AG08396 (cell line): ENCODE results near the gene CTBP2.
"Not testable (repeated sequence)": the region's sequence is repeated elsewhere in the genome, so short reads cannot be mapped to it uniquely, and the experiment has no call there.

Source experiments
- DNase-seq: peaks from one replicate; pipeline ENCODE4 v3.0.0; 2012; ENCODE audit warnings: low spot score, mixed read lengths

Gene CTBP2

DNA sequence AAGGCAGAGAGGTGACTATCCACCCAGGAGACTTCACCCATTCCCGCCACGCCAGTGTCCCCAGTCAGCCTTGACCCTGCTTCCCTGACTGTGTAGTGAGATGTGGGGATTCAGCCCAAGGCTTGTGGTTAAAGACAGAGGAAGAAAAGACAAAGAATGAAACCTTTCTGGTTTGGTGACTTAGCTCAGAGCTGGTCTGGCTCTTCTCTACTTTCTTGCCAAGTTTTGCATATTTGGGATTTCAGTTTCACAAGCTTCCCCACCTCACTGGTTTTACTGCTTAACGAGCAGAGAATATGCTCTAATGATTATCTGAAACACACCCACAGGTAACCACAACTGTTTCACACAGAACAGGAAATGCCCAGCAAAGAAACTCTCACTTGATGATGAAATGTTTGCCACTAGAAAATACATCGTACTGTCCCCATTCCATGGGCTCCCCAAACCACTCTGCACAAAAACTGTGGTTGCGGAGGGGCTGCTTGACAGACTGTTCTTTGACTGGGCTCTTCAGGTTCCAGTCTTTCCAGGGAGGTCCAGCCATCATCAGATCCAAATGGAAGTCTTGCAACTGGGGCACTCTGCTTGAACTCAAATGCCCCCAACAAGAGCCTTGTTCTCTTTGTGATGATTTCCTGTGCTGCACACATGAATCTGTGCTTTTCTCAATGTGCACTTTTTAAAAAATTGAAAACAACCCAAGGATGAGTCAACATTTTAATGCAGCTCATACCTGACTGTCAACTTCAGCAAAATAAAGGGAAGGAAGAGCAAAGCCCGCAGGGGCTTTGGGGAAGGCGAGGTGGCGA is 95.5 kb downstream of the CTBP2 start:
- no peak for DNase-seq

DNA sequence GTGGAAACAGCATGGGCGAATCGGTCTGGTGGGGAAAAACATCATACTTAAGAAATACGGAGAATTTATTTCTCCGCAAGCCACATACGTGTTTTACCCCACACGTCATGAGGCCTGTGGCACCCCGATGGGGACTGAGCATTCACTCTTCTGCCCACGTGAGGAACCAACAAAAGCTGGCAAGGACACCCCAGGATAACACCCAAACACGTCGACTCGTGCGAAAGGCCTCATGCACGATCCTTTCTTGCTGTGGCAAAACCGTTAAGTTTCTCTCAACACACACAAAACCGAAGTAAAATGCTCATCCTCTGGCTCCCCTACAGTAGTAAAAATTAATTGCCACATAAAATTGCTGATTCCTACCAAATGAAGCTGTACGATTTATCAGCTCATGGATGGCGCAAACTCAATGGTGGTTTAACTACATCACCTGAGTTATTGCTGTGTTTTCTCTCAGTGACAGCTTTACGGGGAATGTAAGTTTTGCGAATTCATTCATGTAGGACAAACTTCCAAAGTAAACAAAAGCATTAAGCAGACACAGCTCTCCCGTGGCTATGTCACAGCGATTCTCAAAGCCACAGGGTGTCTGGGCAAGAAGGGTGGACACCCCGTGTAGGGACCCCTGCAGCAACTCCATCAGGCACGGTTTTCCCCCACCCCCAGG is 97.0 kb downstream of the CTBP2 start:
- DNase-seq = no peak

DNA sequence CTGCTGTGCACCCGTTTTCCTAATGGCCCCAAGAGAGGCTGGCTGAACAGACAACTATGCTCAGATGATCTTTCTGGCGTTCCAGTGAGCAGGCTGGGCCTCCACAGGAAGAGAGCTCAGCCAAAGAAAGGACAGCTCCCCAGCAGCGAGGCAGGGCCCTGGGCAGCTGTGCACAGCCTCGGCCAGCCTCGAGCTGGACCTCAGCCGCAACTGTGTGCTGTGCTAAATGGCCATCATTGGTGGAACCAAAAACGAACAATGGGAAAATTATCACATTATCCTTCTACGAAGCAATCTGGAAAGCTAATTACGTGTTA is 97.5 kb downstream of the CTBP2 start:
- DNase-seq = no peak

DNA sequence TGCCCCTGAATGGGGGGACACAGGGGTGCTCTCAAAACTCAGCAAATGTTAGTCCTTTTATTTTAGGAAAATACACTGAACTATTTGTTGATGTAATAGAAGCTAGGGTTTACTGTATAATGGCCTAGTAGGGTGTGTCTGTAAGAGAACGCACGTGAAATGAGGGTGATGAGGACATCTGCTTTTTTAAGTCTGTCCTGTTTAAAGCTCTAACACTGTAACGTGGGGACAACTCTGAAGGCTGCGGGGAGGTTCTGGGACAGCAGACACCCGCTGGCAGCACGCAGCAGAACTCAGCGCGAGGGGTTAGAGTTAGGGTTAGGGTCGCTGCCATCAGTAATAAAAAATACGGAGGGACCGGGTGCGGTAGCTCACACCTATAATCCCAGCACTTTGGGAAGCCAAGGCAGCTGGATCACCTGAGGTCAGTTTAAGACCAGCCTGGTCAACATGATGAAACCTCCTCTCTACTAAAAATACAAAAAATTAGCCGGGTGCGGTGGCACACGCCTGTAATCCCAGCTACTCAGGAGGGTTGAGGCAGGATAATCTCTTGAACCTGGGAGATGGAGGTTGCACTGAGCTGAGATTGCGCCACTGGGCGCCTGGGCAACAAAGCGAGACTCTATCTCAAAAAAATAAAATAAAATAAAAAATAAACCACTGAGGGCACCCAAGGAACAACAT is 98.0 kb downstream of the CTBP2 start:
- no peak for DNase-seq

DNA sequence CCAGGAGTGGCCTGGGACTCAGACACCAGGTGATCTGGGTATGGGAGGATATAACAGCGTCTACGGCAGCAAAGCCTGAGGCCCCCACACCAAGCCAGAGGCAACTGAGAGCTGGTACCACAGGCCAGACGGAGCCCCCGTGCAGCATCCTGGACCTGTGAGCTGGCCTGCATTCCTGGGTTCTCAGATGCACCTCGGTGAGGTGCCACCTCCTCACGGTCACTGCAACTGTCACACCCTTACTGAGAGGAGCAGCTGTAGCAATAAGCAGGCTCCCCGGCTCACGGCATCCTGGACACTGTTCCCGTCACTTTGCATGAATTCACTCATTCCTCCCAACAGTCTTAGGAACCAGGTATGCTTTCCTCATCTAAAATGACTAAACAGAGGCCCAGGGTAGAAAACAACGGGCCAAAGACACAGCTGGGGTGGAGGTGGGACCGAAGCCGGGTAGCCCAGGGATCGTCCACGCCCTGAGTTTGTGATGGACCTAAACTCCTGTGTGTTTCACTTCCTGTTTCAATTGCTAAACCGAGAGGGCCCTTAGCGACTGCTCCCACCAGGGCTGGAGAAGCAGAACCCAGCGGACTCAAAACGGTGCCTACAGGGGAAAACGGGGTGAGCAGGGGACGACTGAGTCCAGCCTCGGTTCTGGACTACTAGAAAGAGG is 98.7 kb downstream of the CTBP2 start:
- DNase-seq = no peak

DNA sequence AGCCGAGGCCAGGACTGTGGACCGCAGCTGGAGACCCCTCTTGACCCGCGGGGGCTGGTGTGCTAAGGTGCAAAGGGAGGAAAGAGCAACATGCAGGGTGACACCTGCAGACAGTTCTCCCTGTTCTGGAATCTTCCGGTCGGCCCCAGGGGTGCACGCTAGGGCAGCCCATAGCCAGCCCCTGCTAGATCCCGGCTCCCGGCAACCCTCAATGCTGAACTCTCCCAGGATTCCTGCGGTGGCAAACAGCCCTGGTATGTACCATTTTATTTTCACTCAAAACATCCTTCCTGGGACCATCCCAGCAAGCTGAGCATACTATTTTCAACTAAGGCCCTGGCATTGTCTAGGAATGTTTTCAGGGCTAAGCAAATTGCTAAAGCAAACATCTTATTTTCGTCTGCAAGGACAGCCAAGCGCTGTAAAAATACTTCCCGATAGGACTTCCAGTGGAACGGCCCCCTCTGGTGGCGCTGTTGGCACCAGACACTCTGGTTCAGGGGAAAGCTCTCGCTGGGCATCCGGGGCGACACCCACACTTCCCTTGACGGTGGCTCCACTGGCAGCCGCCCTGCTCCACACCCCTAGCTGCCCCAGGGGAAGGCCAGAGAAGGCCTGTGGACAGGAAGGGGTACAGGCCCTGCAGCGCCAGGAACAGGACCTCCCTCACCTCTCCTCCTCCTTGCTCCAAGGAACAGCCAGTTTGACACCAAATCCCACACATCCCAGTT is 99.4 kb downstream of the CTBP2 start:
- DNase-seq = peak; percentile 80

DNA sequence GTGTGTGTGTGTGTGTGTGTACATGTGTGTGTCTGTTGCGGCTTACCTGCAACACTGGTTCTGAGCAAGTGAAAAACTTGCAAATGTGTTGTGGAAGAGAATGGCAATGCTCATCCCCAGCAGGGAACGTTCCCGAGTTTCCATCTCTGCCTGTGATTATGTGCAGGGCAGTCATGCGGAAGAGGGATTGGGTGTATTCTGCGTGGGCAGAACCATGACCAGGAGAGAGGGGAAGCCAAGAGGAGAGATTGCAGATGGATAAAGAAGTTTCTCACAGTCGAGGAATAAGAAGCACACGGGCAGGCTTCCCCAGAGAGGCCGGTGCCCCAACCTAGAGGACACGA is 99.9 kb downstream of the CTBP2 start:
- DNase-seq = no peak

DNA sequence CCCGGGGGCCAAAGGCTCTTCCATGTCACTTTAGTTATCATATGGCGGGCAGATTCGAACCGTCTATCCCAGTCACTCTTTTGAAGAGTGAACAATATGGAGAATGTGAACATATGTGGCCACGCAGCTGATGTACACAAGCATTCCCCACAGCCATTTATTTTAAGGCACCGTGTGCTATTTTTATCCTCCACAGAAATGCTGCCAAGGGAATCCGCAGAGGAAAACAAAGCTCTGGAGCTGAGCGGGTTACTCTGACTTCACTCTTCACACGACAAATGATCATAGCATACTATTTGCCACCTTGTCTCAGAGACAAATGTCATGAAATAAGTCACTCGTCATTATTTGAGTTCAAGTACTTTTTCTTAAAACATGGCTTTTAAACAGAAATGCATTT is 100.3 kb downstream of the CTBP2 start:
- DNase-seq = no peak

DNA sequence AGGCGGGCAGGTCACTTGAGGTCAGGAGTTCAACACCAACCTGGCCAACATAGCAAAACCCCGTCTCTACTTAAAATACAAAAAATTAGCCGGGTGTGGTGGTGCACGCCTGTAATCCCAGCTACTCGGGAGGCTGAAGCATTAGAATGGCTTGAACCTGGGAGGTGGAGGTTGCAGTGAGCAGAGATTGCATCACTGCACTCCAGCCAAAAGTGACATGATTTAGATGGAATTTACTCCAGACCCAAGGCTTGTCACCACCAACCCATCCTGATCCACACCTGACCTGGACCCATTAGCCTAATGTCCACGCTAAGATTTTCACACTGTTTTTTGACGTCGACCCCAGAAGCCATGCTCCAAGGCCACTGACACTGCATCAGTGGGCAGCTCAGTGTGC is 101.0 kb downstream of the CTBP2 start:
- not testable (repeated sequence) for DNase-seq

DNA sequence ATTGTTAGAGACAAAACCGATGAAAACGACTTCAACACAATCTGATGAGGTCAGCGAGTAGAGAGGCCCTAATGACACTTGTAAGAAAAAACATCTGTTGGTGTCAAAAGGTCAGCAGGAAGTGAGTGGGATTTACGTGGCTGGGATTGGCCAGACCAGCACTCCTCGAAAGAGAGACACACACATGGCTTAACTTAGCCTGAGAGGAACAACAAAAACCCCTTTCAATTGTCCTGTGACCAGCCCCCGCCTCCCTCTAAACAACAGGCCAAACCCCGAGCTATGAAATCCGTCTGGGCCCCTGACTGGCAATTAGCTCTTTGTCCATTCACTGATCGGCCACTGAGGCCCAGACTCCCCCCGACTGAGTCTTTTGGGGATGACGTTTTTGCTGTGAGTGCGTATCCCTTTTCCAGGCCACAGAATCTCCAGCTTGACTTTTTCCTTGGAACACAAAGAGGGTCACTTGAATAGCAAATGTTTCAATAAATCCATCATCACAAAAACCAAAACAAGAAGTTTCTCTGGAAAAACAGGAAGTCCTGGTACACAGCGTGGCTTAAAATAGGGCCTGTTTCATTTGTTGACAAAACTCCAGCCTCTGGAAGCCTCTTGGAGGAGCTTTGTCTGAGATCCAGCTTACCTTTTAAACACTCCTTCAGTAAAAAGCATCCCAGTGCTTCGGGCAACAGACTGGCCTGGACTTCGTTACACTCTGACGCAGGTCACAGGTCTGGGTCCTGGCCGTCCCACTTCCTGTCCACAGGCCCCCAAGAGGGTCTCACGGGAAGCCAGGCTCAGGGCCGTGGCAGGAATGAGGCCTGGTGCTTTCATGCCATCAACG is 103.0 kb downstream of the CTBP2 start:
- peak; percentile 80 for DNase-seq

DNA sequence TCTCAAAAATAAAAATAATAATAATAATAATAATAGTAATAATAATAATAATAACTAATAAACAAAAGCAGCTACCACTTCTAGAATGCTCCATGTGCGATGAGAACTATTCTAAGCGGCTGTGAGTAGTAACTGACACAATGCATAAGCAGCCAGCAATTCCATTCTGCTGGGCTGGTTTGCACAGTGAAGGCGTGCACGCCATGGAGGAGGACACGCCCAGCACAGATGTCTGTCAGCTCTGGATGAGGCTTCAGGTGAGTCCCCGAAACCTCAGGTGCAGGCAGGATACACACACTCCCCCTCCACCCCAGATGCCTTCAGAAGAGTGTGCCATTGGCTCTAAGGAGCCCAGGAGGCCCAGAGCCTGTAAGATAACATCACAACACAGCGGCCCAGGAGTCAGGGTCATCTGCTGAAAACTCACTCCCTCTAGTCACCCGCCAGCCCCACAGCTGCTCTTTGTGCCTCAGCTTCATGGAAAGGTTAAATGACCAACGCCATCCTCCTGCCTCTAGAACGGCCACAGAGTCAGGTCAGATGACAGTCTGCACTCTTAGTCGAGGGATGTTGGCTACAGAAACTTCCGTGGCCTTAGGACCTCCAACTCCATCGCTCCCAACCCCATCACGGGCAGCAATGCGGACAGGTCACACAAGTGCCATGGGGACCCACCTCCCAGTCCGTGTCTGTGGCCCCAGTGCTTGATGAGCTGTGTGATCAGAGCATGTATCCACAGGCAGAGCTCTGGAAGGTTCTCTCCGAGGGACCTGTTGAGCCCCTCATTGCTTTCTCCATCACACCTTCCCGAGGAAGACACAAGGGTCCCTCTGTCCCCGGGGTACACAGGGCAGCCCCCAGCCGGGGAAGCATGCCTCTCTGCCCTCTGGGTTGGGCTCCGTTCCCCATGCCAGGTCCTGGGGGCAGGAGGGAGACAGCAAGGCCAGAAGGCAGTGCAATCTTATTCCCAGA is 103.9 kb downstream of the CTBP2 start:
- DNase-seq = no peak

DNA sequence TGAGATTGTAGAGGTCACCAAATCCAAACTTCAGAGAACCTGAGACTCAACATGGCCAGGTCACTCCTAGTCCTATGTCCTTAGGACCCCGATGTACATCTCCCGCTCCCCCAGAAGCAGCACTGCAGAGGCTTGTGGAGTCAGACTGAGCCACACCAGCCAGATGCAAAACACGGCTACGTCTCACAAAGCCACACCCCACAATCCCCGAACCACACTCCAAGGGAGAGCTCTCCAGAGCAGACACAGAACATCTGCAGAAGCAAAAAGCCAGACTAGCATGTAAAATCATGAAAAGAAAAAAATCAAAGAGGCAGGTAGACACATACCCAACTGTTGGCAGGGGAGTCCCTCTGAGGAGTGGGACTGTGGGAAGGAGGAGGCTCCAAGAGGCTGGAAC is 104.9 kb downstream of the CTBP2 start:
- no peak for DNase-seq

DNA sequence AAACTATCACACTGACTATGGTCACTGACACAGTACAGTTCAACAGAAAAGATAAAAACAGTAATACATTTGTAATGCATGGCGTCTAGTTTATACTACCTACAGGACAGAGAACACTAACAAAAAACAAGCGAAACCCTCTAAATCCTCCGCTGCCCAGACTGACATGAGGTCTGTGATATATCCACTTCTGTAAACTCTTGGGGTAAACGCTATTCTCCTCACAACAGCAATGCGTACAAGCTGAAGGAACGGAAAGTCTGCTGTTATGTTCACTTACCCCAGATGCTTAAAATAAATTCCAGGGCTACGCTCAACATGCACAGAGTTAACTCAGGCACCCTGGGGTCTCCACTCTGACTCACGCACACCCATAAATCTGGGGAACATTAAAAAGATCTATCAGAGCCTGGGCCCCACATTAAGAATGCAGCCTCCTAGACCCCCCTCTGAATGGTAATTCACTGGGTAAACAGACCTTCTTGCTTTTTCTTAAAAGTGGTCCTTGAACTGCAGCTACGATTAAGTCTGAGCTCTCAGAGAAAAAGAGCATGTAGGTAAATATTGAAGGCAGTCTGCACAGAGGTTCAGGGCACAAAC is 105.6 kb downstream of the CTBP2 start:
- DNase-seq = no peak

DNA sequence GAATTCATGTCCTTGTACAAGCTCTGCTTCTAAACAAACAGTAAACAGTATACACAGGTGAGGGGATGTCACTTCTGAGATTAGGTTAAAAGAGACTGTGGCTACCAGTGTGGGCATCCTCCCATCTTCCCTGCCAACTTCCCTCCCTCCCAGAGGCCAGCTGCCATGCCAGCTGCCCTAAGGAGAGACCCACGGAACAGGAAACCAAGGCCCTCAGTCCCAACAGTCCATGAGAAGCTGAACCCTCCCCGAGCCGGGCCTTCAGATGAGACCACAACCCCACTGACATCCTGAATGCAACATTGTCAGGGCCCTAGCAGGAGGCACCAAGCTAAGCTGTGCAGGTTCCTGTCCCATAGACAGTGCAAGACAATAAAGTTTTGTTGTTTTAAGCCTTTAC is 106.1 kb downstream of the CTBP2 start:
- no peak for DNase-seq

DNA sequence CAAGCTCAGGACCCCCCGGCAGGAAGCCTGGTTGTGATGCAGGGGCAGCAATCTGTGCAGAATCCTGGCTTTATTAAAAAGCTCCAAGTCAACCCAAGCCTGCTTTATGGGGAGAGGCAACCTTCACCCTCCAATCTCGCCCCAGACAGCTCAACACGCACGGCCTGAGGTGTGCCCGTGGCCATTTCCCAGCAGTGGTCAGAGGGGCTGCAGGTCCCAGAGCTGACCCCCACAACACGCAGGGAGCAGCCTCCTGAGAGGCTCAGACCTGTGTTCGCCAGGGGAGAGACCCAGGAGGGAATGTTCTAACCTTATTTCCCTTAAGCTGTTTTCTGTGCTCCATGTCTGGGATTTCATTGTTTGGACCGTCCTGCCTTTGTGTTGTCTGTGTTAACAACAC is 108.2 kb downstream of the CTBP2 start:
- DNase-seq = no peak

DNA sequence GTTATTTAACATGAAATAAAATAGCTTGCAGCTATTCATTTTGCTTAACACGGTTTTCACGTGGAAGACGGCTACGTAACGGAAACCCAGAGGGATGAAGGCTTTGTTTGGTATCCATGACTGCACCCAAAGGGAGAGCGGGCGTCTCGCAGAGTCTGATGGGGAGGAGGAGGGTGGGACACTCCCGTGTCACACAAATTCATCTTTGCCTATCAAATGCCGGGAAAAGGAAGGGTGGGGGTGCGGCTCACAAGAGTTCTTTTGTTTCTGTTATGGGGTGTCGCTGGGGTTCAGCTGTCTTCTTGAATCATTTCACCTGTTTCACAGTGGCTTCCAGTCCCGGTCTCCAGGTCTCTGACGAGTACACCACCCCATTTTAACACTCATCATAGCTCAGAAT is 110.0 kb downstream of the CTBP2 start:
- DNase-seq = no peak

DNA sequence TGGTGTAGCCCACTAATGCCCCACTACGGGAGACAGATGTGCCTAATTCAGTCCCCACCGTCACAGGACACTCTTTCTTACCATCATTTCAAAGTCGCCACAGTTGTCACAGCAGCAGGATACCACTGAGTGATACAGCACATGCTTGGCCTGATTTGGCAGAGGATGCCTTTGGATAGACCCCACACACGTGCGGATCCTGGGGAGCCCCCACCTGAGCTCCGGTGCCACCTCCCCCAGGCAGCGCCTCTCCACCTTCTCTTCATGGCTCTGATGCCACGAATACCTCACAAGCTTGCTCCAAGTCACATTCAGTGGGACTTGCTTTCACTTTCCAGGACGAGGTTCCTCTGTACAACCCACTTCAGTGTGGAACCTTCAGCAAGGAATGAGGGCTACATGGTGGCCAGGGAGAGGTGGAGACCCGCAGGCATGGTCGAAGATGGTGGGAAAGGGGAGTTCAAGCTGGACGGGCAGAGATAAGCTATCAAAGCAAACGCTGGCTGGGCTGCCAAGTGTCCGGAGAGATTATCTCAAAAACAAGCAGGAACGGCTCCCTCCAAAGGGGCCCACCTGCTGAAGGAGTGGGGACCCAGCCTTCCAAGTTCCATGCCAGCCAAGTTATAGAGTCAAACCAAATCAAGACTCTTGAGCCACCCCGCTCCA is 111.0 kb downstream of the CTBP2 start:
- no peak for DNase-seq

DNA sequence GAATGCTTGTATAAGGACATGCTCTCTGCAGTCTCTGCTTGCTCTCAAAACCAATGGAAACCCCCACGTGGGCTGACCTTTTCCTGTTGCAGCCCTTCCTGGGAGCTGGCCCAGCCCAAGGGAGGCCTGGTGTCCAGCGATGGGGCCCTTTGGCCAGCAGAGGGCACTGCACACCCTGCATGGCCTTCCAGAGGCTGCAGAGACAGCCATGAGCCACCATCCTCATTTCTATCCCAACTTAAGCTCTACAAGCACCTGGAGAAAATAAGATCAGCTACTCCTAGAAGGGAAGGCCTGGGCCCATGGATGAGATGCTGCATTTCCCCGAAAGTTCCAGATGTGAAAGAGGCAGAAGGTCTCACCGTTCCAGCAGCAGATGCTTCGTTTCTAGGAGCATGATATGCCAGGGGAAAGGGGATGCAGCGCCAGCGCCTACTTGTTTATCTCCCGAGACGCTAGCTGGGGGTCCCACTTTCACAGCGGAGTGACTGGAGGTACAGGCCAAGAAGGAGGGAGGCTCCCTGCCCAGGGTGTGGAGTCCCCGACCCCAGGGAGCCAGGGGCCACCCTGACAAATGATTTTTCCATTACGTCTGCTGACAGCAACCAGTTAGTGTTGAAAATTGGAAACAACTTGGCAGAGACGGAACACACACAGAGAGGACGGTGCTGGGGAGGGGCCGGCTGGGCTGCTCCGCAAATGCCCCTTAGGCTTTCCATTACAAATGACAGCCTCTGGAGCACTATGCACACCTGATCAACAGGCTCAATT is 112.1 kb downstream of the CTBP2 start:
- peak; percentile 88 for DNase-seq
